Prostate gland (tissue), 2 donors: Measurements from ENCODE around the gene ZNF200. TPM values are rescaled to one million over a fixed set of nuclear protein-coding genes. Genes with fewer than 3 reads are reported as not detected.

Source experiments
- DNase-seq: peaks from one replicate; pipeline ENCODE4 v3.0.0-alpha.2; 2019; ENCODE audit warnings: low spot score
- H3K27ac ChIP-seq, 2 donors: fragments of 200-600 bp; sonication (generic); 2 replicates each; pipeline ENCODE4 v1.5.1; 2017 to 2019
- H3K27me3 ChIP-seq: fragments of 200-600 bp; sonication (generic); replicated peaks from 2 replicates; pipeline ENCODE4 v1.5.1; 2019; ENCODE audit not compliant: insufficient read depth
- H3K36me3 ChIP-seq, 2 donors: fragments of 200-600 bp; sonication (generic); 1 replicate in 1 of 2; 2 replicates in 1 of 2; pipeline versions ENCODE4 v1.5.1 to v1.8.1; 2017 to 2019
- H3K4me1 ChIP-seq: fragments of 200-600 bp; sonication (generic); replicated peaks from 2 replicates; pipeline ENCODE4 v1.5.1; 2019
- H3K4me3 ChIP-seq, 2 donors: fragments of 200-600 bp; sonication (generic); 2 replicates each; pipeline ENCODE4 v1.5.1; 2017 to 2019
- H3K9me3 ChIP-seq: fragments of 200-600 bp; sonication (generic); 2 replicates; pipeline ENCODE4 v1.5.1; 2017
- CTCF ChIP-seq, 4 experiments: fragments of 200-600 bp in 2 of 4; fragments of 450-650 bp in 2 of 4; sonication (generic) in 2 of 4; IDR thresholded peaks; 1 replicate in 3 of 4; 2 replicates in 1 of 4; pipeline ENCODE4 v1.5.1; 2016 to 2019; ENCODE audit warnings: antibody characterized with exemption in 4 of 4, mild to moderate bottlenecking in 2 of 4, moderate library complexity in 2 of 4
- POLR2A ChIP-seq: fragments of 450-650 bp; IDR thresholded peaks from one replicate; pipeline ENCODE4 v1.6.1; 2016; ENCODE audit warnings: antibody characterized with exemption, mild to moderate bottlenecking
- POLR2AphosphoS5 ChIP-seq: sonication (generic); formaldehyde crosslinking; IDR thresholded peaks from one replicate; pipeline ENCODE4 v1.6.1; 2017; ENCODE audit warnings: antibody characterized with exemption
- WGBS: methylation state at CpG from one replicate; pipeline ENCODE4 v1.1.5; 2018; 5-methylcytosine and 5-hydroxymethylcytosine counted together
- intact Hi-C: fragments of 100-400 bp; cut with DNase I; formaldehyde crosslinking; loops from one replicate; pipeline ENCODE4 v1.14.2; 2022
- total RNA-seq, 2 donors: library from RNA; depleted of rRNA; stranded (reverse); fragments of >200 nt; gene quantifications; one replicate each; pipeline ENCODE4 v1.1.0, GENCODE V29; 2016

ZNF200 gene
- total RNA-seq, 2 donors from 2014 or later, result 8.2 to 18.6 TPM

GRCh38 chr16:3223913-3224515, 10.9 kb downstream of the ZNF200 start:
- TF ChIP-seq POLR2A, result no peak
- no peak for TF ChIP-seq POLR2AphosphoS5
- no peak for TF ChIP-seq CTCF (IDR thresholded peaks at IDR 0.05)
- 98% methylated on average over 10 of the region's 10 CpGs for WGBS
- Histone ChIP-seq H3K27me3 (no peaks in the 10 kb centered on the region), H3K27ac (no peak overlapping the region), H3K36me3 (peaks cover 0 to 3% of the 10 kb centered on the region in 2 donors), H3K4me3 (no peak overlapping the region), H3K9me3 (peaks cover 13% of the 10 kb centered on the region), H3K4me1 (no peaks in the 10 kb centered on the region)
- no peak for DNase-seq
- intact Hi-C loops, result no loop called here

GRCh38 chr16:3220839-3221238, 14.1 kb downstream of the ZNF200 start:
- Histone ChIP-seq H3K36me3 (peaks cover 0 to 3% of the 10 kb centered on the region in 2 donors), H3K27ac (no peak overlapping the region), H3K4me3 (no peak overlapping the region), H3K4me1 (no peaks in the 10 kb centered on the region), H3K27me3 (no peaks in the 10 kb centered on the region), H3K9me3 (peaks cover 13% of the 10 kb centered on the region)
- DNase-seq, result no peak
- TF ChIP-seq POLR2A (no peak), POLR2AphosphoS5 (no peak), CTCF (IDR thresholded peaks at IDR 0.05) (no peak)
- 85% methylated on average over 10 of the region's 10 CpGs for WGBS
- intact Hi-C loops, result no loop called here

- TF ChIP-seq CTCF (IDR thresholded peaks at IDR 0.05) (no peak), POLR2AphosphoS5 (no peak), POLR2A (no peak)
- no peak overlapping the region for H3K4me3 ChIP-seq
- intact Hi-C loops, result no loop called here
Observed at GRCh38 chr16:3216263-3216640, 18.7 kb downstream of the ZNF200 start.

GRCh38 chr16:3215601-3216262, 19.2 kb downstream of the ZNF200 start:
- no peaks in the 10 kb centered on the region for H3K27me3 ChIP-seq
- TF ChIP-seq POLR2AphosphoS5 (no peak), CTCF (IDR thresholded peaks at IDR 0.05) (no peak), POLR2A (no peak)
- no peak for DNase-seq
- no peaks in the 10 kb centered on the region for H3K9me3 ChIP-seq
- H3K36me3 ChIP-seq, result no peaks in the 10 kb centered on the region
- H3K27ac ChIP-seq, result no peak overlapping the region
- H3K4me3 ChIP-seq, result no peak overlapping the region
- H3K4me1 ChIP-seq, result no peaks in the 10 kb centered on the region
- 82% methylated on average over 11 of the region's 11 CpGs for WGBS
- intact Hi-C loops, result no loop called here

More at GRCh38 chr16:3216263-3216640, 18.7 kb downstream of the ZNF200 start:
- H3K36me3 ChIP-seq, result no peaks in the 10 kb centered on the region
- no peak for DNase-seq
- H3K27ac ChIP-seq, result no peak overlapping the region
- no peaks in the 10 kb centered on the region for H3K27me3 ChIP-seq
- no peaks in the 10 kb centered on the region for H3K4me1 ChIP-seq
- 64% methylated on average over 3 of the region's 3 CpGs for WGBS
- no peaks in the 10 kb centered on the region for H3K9me3 ChIP-seq
